AG20443 (cell line): ENCODE data around the gene CENPV.

Experiments used
- DNase-seq: peaks from one replicate; pipeline ENCODE4 v3.0.0; 2012; ENCODE audit warnings: low spot score, mixed read lengths

Gene CENPV

GRCh38 chr17:16361874-16362273, 8.6 kb upstream of the CENPV start:
- DNase-seq: no peak

GRCh38 chr17:16358394-16358793, 5.1 kb upstream of the CENPV start:
- no peak for DNase-seq

GRCh38 chr17:16354585-16354984, 1.3 kb upstream of the CENPV start:
- no peak for DNase-seq

GRCh38 chr17:16352667-16353316, 477 bp downstream of the CENPV start:
- peak; percentile 43 for DNase-seq

- DNase-seq: peak; percentile 45
These were observed 984 bp downstream of the CENPV start for GRCh38 chr17:16352303-16352666.

- DNase-seq: peak; percentile 21
These were observed 1.4 kb downstream of the CENPV start for GRCh38 chr17:16351831-16352230.

GRCh38 chr17:16349431-16349830, 3.8 kb downstream of the CENPV start:
- no peak for DNase-seq

- no peak for DNase-seq
These were observed 4.7 kb downstream of the CENPV start for GRCh38 chr17:16348586-16348985.

- DNase-seq: no peak
These were observed 6.5 kb downstream of the CENPV start for GRCh38 chr17:16346721-16347271.

- no peak for DNase-seq
These were observed 7.7 kb downstream of the CENPV start for GRCh38 chr17:16345565-16345964.

- no peak for DNase-seq
These were observed 9.7 kb downstream of the CENPV start for GRCh38 chr17:16343569-16343968.

- peak; percentile 64 for DNase-seq
These were observed 10.3 kb downstream of the CENPV start for GRCh38 chr17:16342979-16343378.

GRCh38 chr17:16339959-16340358, 13.3 kb downstream of the CENPV start:
- DNase-seq: no peak

- no peak for DNase-seq
These were observed 13.9 kb downstream of the CENPV start for GRCh38 chr17:16339402-16339801.

GRCh38 chr17:16338391-16338790, 14.9 kb downstream of the CENPV start:
- DNase-seq: no peak

- peak; percentile 71 for DNase-seq
These were observed 23.6 kb downstream of the CENPV start for GRCh38 chr17:16329519-16330271.

GRCh38 chr17:16328997-16329396, 24.3 kb downstream of the CENPV start:
- peak; percentile 20 for DNase-seq

GRCh38 chr17:16327018-16327417, 26.3 kb downstream of the CENPV start:
- no peak for DNase-seq

- peak; percentile 0 for DNase-seq
These were observed 27.3 kb downstream of the CENPV start for GRCh38 chr17:16325964-16326363.

- peak; percentile 23 for DNase-seq
These were observed 30.6 kb downstream of the CENPV start for GRCh38 chr17:16322636-16323035.

- no peak for DNase-seq
These were observed 33.3 kb downstream of the CENPV start for GRCh38 chr17:16319969-16320368.

- no peak for DNase-seq
These were observed 38.4 kb downstream of the CENPV start for GRCh38 chr17:16314859-16315258.

- DNase-seq: no peak
These were observed 39.1 kb downstream of the CENPV start for GRCh38 chr17:16314189-16314588.
